Fibroblast of skin of left quadriceps (primary cell): ENCODE measurements around the gene BAZ1A.
"Not testable (repeated sequence)": the region's sequence is repeated elsewhere in the genome, so short reads cannot be mapped to it uniquely, and the experiment has no call there.

ENCODE experiments used
- DNase-seq, 2 experiments: peaks; one replicate each; pipeline ENCODE4 v3.0.0-alpha.2; 2013; ENCODE audit warnings: low read depth in 2 of 2

Gene BAZ1A

DNA sequence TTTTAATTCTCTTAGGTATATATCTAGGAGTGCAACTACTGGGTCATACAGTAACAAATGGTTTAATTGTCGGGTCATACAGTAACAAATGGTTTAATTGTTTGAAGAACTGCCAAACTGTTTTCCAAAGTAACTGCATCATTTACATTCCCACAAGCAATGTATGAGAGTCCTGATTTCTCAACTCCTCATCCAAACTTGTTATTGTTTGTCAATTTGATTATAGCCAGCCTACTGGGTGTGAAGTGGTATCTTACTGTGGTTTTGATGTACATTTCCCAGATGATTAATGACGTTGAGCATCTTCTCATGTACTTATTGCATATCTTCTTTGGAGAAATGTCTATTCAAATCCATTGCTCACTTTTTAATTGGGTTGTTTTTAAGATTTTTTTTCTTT, 93.1 kb downstream of the BAZ1A start:
- DNase-seq, result no peak

GRCh38 chr14:34781242-34781641, 93.9 kb downstream of the BAZ1A start:
- DNase-seq, result peak; percentile 64 to 68

DNA sequence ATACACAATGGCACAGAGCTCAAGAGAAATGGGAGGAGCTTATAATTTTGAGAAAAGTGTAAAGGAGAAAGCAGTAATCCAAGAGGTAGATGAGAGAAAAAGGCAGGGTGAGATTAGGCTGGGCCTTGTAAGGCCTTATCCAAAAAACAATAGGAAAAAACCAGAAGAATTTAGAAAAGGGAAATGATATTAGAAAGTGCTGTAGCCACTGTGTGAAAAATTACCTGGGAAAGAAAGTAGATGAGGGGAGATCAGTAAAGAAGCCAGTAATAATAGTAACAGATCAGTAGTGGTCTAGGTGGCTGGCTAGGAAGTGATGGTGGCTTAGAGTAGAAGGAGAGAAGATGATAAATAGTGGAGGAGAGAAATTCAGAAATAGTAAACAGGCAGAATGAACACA, 94.5 kb downstream of the BAZ1A start:
- DNase-seq, result no peak

DNA sequence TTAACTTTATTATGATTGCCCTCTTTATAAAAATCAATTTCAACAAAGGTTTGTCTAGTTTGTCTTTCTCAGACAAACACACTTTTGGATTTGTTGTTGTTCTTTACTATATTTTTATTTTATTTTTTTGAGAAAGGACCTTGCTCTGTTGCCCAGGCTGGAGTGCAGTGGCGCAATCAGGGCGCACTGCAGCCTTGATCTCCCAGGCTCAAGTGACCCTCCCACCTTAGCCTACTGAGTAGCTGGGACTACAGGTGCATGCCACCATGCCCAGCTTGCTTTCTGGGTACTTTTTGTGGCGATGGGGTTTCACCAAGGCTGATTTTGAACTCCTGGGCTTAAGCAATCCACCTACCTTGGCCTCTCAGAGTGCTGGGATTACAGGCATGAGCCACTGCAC, 96.4 kb downstream of the BAZ1A start:
- no peak for DNase-seq

DNA sequence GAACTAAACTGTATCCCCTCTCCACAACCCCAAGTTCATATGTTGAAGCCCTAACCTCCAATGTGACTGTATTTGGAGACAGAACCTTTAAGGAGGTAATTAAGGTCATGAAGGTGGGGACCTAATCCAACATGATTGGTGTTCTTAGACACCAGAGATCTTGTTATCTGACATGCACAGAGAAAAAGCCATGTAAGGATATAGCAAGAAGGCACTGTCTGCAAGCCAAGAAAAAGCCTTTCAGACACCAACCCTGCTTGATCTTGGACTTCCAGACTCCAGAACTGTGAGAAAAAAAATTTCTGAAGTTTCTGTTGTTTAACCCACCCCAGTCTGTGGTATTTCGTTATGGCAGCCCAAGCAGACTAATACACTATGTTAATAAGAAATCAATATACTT, 98.5 kb downstream of the BAZ1A start:
- no peak for DNase-seq

DNA sequence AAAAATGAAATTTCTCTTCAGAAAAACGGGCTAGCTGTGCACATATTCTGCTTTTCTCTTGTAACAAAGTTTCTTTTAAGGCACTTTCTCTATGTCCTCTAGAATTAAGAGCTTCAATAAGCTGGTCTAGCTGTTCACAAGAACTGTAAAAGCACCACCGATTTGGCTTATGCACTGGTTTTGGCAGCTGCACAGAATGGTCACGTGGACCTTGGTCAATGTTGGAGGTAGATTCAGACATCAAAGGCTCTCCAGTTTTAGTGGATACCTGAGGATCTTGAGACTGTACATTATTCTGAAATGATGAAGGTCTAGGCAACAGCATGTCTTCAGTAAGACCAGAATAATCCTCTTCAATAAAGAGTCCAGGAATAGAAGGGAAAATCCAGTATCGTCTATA, 99.2 kb downstream of the BAZ1A start:
- no peak for DNase-seq

- DNase-seq, result no peak
These were observed 99.8 kb downstream of the BAZ1A start for GRCh38 chr14:34775342-34775741.

DNA sequence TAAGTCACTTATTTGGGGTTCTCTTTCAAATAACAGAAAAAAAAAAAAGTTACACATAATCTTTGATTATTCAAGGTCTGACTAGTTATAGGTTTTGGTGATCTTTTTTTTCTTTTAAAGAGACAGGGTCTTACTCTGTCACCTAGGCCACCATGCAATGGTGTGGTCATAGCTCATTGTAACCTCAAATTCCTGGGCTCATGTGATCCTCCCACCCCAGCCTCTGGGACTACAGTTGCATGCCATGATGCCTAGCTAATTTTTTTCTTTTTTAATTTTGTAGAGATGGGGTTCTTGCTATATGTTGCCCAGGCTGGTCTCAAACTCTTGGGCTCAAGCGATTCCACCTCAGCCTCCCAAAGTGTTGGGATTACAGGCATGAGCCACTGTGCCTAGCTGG, 104.3 kb downstream of the BAZ1A start:
- DNase-seq, result no peak

DNA sequence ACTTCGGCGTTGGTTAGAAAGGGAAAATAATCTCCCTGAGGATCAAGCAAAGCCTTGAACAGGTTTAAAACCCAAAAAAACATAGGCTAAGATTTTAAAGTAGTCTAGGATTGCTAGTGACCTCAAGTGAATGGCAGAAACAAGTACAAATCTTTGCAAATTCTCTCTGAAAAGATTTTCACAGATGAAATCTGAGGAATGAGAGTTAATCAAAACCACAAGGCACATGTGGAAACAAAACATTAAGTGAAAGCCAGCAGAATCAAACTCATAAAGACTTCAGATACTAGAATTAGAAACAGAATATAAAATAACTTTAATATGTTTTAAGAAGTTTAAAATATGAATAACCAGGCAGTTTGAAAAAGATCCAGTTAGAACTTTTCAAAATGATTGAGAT, 108.6 kb downstream of the BAZ1A start:
- DNase-seq, result peak; percentile 54 to 59

- DNase-seq, result no peak
These were observed 109.1 kb downstream of the BAZ1A start for GRCh38 chr14:34766060-34766459.

DNA sequence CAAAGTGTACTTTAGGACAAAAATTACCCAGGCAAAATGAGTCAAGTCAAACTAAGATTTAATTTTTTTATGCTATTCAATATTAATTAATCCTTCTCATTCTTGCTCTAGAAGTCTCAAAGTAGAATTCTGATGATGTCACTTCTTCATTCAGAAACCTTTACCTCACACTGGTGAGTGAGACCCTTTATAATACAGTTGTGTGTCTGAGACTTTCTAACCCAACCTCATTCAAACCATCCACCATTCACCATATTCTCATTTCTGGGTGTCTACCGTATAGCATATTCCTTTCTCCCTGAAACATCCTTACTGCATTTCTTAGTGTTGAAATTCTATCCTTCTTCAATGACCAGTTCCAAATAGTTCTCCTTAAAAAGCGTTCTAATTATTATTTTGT, 119.9 kb downstream of the BAZ1A start:
- no peak for DNase-seq

DNA sequence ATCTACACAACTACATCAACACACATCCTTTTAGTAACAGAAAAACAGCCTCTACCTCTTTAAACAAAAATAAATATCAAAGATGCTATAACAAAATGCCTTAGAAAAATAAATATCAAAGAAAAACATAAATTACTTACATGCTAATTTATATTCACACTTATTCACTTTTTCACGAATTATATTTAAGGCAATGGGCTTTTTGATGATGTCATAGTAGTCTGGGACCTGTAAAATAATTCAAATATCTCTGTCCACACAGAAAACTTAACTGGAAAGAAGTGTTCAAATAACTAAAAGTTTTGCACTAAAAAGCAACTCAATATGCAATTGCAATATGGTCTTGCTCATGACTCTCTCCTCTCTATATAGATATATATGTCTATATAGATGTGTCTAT, 120.5 kb downstream of the BAZ1A start:
- no peak for DNase-seq

DNA sequence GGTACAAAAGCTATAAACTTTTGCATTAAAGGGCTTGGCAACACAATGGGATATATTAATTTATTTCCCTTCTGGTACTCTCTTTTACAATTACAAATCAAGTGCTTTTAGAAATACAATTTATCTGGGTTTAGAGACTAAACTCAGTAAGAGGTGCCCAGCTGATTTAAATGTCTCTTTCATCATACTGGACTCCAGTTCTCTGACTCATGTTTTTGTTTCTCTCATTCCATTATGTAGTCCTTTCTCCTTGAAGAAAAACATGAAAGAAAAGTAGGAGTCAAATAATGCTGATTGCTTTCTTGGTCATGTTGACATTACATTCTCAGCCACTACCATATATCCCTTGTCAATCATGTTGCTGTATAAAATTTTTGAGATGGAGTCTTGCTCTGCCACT, 124.5 kb downstream of the BAZ1A start:
- DNase-seq, result no peak

- DNase-seq, result no peak
These were observed 124.9 kb downstream of the BAZ1A start for GRCh38 chr14:34750233-34750632.

GRCh38 chr14:34749408-34749807, 125.8 kb downstream of the BAZ1A start:
- DNase-seq, result no peak

DNA sequence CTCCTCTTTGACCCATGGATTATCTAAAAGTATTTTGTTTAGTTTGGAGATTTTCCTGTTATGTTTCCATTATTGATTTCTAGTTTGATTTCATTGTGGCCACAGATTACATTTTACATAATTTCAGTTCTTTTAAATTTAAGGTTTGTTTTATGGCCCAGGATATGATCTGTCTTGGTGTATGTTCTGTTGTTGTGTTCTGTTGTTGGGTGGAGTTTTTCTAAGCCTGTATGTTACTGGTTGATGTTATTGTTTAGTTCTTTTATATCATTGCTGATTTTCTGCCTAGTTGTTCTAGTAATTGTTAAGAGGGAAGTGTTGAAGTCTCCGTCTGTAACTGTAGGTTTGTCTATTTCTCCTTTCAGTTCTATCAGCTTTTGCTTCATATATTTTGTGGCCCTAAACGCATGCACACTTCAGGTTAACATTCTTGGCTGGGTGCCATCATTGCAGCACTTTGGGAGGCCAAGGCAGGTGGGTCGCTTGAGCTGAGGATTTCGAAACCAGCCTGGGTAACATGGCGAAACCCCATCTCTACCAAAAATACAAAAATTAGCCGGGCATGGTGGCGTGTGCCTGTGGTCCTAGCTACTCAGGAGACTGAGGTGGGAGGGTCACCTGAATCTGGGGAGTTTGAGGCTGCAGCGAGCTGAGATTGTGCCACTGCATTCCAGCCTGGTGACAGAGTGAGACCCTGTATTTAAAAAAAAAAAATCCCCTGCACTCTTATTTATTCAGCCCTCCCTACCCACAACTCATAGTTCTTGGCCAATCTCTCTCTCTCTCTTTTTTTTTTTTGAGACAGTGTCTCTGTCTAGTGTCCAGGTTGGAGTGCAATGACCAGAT, 132.7 kb downstream of the BAZ1A start:
- no peak for DNase-seq

- DNase-seq, result no peak
These were observed 133.3 kb downstream of the BAZ1A start for GRCh38 chr14:34741840-34742239.

DNA sequence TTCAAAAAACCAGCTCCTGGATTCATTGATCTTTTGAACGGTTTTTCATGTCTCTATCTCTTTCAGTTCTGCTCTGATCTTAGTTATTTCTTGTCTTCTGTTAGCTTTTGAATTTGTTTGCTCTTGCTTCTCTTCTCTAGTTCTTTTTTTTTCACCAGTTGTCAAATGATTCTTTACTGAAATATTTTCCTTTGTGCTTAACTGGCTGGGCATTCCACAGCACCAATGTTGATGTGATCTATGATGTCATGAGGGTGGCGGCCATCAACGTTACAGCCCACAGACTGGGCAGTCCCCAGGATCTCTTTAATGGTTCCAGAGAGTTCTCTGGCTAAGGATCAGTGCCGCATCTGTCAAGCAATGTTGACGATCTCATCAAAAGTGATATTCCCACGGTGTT, 135.0 kb downstream of the BAZ1A start:
- DNase-seq, result not testable (repeated sequence)

DNA sequence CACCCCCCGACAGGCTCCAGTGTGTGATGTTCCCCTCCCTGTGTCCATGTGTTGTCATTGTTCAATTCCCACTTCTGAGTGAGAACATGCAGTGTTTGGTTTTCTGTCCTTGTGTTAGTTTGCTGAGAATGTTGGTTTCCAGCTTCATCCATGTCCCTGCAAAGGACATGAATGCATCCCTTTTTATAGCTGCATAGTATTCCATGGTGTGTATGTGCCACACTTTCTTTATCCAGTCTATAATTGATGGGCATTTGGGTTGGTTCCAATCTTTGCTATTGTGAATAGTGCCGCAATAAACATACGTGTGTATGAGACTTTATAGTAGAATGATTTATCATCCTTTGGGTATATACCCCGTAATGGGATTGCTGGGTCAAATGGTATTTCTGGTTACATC, 138.1 kb downstream of the BAZ1A start:
- DNase-seq, result not testable (repeated sequence)

GRCh38 chr14:34733245-34733644, 141.9 kb downstream of the BAZ1A start:
- DNase-seq, result peak in 1 of 2 experiments; percentile 49

DNA sequence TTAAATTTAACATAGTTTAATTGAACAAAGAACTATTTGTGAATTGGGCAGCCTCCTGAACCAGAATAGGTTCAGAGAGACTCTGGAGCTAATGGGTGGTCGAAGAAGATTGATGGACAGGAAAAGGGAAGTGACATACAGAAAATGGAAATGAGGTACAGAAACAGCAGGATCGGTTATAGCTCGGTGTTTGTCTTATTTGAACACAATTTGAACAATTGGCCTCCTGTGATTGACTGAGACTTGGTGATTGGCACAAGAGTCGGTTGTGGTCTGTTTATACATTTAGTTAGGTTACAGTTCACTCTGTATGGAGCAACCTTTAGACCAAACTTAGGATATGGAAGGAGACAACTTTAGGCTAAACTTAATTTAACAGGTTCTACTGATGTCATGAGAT, 142.4 kb downstream of the BAZ1A start:
- DNase-seq, result no peak

GRCh38 chr14:34723867-34724266, 151.3 kb downstream of the BAZ1A start:
- DNase-seq, result no peak

DNA sequence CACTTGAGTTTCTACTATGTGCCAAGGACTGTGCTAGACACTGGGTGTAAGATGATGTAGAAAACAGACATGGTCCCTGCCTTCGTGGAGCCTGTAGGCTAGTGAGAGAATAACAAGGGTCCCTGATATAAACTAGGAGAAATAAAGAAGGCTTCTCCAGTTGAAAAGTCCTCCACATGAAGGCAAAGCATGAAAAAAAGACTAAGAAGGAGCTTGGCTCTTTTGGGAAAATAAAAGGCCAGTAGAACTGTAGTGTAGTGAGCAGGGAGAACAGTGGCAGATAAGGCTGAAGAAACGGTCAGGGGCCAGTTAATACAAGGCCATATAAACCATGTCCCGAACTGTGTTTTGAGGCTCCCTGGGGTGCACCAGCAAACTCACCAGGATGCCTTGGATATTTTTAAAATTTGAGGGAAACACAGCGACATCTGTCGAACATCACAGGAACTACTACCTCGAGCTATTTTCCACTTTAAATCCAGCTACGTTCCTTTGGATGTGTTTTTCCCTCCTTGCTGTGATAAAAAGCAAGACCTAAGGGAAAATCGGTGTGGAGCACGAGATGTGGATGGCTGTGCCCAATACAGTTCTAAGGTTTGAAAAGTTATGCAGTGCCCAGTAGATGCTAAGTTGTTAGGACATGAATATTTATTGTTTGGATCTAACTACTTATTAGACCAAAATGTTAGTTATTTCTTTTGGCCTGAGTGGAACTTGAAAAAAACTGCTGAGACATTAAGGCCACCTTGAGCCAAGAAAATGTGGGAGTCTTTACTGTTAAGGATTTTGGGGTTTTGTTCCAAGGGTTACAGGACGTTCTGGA, 152.2 kb downstream of the BAZ1A start:
- DNase-seq, result peak; percentile 52 to 61
